GM12892 (cell line): ENCODE results near the gene LHFPL2.

Source experiments
- POLR2A ChIP-seq: IDR thresholded peaks from 2 replicates; pipeline ENCODE4 v1.6.1; 2011; ENCODE audit warnings: low read depth, low read length, control low read depth
- POLR2AphosphoS5 ChIP-seq: IDR thresholded peaks from 2 replicates; pipeline ENCODE4 v1.6.1; 2011; ENCODE audit warnings: low read depth, low read length, control low read depth

- no peak for TF ChIP-seq POLR2A
- no peak for TF ChIP-seq POLR2AphosphoS5
Observed at GRCh38 chr5:78500028-78500427, 148.5 kb downstream of the LHFPL2 start.
